Measurements from ENCODE around the gene PFDN5.

DNA sequence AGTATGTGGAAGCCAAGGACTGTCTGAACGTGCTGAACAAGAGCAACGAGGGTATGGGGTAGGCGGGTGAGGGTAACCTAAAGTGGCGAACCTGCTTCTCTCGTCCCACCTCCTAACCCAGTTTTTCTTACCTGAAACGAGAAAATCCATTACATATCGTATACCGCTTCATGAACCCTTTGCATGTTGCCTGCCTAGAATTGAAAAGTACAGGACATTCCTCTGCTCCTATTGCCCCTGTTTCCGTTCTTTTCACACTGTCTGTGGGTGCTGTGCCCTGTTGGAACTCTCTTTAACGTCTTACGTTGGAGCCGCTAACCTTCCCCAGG lies 513 bp downstream of the PFDN5 start:
- TF ChIP-seq, protein P1, sequence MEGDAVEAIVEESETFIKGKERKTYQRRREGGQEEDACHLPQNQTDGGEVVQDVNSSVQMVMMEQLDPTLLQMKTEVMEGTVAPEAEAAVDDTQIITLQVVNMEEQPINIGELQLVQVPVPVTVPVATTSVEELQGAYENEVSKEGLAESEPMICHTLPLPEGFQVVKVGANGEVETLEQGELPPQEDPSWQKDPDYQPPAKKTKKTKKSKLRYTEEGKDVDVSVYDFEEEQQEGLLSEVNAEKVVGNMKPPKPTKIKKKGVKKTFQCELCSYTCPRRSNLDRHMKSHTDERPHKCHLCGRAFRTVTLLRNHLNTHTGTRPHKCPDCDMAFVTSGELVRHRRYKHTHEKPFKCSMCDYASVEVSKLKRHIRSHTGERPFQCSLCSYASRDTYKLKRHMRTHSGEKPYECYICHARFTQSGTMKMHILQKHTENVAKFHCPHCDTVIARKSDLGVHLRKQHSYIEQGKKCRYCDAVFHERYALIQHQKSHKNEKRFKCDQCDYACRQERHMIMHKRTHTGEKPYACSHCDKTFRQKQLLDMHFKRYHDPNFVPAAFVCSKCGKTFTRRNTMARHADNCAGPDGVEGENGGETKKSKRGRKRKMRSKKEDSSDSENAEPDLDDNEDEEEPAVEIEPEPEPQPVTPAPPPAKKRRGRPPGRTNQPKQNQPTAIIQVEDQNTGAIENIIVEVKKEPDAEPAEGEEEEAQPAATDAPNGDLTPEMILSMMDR (IDR thresholded peaks at IDR 0.05), result no peak
- TF ChIP-seq POLR2A (IDR thresholded peaks at IDR 0.05), result no peak
